ENCODE results near the gene CCNG2. TPM values are rescaled to one million over a fixed set of nuclear protein-coding genes. Genes with fewer than 3 reads are reported as not detected.
"Not testable (repeated sequence)": the region's sequence is repeated elsewhere in the genome, so short reads cannot be mapped to it uniquely, and the experiment has no call there.

CCNG2 gene
- total and polyA plus RNA-seq, 8 donors: 4.7 to 30.2 (median 9.6) TPM

DNA sequence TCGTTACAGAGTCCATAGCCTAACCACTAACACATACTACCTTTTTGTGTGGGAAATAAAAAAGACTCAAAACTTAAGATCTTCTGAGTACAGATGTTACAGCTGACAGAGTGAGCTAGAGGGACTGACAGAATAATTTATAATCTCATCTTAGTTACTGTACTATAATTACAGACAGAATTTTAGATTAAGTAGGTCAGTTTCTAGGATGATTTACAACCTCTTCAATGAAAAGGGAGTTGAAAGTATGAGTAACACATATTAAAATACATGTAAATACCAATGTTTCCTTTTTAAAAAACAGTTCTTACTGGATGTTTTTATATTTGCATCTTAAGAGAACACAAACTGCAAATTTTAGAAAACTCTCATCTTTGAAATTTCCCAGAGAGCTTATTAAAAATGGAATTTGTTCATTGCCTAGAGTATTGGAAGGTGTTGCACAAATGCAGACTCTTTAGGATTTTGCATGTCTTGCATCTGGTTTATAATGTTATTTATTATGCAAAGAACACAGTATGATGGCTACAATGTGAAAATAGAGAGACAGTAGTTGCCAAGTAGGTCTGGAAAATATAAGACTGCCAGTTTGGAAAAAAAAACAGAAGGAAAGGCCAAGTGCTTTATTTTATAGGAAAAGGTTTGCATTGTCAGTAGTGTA lies 24.2 kb upstream of the CCNG2 start:
- 87 to 97% methylated on average over 1 of the region's 1 CpG for WGBS, 2 donors
- ATAC-seq: no peak

GRCh38 chr4:77137448-77137847 lies 19.6 kb upstream of the CCNG2 start:
- H3K36me3 ChIP-seq; H3K27me3 ChIP-seq; H3K9me3 ChIP-seq; intact Hi-C loops (cut with DNase I); H3K4me3 ChIP-seq; ATAC-seq; H3K27ac ChIP-seq; H3K4me1 ChIP-seq; FAIRE-seq; DNase-seq: not testable (repeated sequence)
- WGBS, 2 donors: 65 to 89% methylated on average over 6 of the region's 6 CpGs

More for the DNA sequence above, 24.2 kb upstream of the CCNG2 start:
- DNase-seq (no peak), FAIRE-seq (no peak)
- H3K27me3 ChIP-seq: no peaks in the 10 kb centered on the region
- H3K9me3 ChIP-seq: no peaks in the 10 kb centered on the region
- no peak overlapping the region for H3K4me3 ChIP-seq
- no peak overlapping the region for H3K27ac ChIP-seq
- intact Hi-C loops (cut with DNase I): no loop called here
- no peaks in the 10 kb centered on the region for H3K36me3 ChIP-seq
- H3K4me1 ChIP-seq: peaks cover 0 to 3% (median 0%) of the 10 kb centered on the region in 3 donors
- TF ChIP-seq, protein P1, sequence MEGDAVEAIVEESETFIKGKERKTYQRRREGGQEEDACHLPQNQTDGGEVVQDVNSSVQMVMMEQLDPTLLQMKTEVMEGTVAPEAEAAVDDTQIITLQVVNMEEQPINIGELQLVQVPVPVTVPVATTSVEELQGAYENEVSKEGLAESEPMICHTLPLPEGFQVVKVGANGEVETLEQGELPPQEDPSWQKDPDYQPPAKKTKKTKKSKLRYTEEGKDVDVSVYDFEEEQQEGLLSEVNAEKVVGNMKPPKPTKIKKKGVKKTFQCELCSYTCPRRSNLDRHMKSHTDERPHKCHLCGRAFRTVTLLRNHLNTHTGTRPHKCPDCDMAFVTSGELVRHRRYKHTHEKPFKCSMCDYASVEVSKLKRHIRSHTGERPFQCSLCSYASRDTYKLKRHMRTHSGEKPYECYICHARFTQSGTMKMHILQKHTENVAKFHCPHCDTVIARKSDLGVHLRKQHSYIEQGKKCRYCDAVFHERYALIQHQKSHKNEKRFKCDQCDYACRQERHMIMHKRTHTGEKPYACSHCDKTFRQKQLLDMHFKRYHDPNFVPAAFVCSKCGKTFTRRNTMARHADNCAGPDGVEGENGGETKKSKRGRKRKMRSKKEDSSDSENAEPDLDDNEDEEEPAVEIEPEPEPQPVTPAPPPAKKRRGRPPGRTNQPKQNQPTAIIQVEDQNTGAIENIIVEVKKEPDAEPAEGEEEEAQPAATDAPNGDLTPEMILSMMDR (IDR thresholded peaks at IDR 0.05): no peak

DNA sequence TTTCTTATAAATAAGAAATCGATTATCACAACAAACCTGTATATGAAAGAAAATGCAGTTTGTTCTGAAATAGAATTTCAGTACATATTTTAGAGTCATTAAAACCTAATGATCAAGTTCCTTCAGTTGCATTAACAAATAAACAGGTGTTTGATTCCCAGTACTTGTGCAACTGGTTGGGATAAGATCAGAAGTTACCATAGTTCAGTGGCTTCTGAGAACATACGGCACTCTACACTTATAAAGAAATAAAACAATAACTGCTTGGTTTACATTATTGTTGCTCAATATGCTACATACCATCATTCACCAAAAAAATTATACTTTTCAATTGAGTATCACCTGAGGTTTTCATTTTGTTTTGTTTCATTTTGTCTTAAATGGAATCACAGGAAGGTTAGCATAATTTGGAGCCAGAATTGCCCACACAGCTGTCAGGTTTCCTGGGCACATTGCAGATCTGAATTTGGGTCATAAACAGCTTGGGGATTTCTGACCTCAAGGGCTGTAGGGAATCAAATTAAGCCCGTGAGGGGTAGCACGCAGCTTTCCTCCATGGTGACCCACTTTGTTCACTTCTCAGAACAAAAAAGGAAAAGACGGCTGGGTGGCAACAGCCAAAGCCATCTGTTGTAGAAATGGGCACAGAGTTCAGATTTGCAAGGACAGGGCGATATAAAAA lies 14.9 kb upstream of the CCNG2 start:
- peak overlapping the region; percentile 32 to 67 (median 59) for H3K27ac ChIP-seq

GRCh38 chr4:77142646-77143028 lies 14.4 kb upstream of the CCNG2 start:
- FAIRE-seq: no peak
- ATAC-seq: peak; percentile 19 to 49 (median 38)
- TF ChIP-seq, protein P1 (IDR thresholded peaks at IDR 0.05): no peak
- no peak for DNase-seq
- intact Hi-C loops (cut with DNase I): no loop called here
- Histone ChIP-seq H3K9me3 (no peaks in the 10 kb centered on the region), H3K4me3 (no peak overlapping the region), H3K27ac (peak overlapping the region; percentile 32 to 67 (median 59)), H3K4me1 (peaks cover 16 to 26% (median 22%) of the 10 kb centered on the region in 3 donors), H3K27me3 (no peaks in the 10 kb centered on the region), H3K36me3 (no peaks in the 10 kb centered on the region)
- 41 to 50% methylated on average over 4 of the region's 4 CpGs for WGBS, 2 donors

More for the DNA sequence above, 14.9 kb upstream of the CCNG2 start:
- TF ChIP-seq, protein P1 (IDR thresholded peaks at IDR 0.05): no peak
- Histone ChIP-seq H3K36me3 (no peaks in the 10 kb centered on the region), H3K4me1 (peaks cover 16 to 28% (median 19%) of the 10 kb centered on the region in 3 donors), H3K9me3 (no peaks in the 10 kb centered on the region), H3K27me3 (no peaks in the 10 kb centered on the region), H3K4me3 (no peak overlapping the region)
- ATAC-seq (peak; percentile 69 to 77 (median 76)), DNase-seq (peak in 1 of 6 donors; percentile 20), FAIRE-seq (no peak)
- WGBS, 2 donors: 31 to 44% methylated on average over 6 of the region's 6 CpGs
- intact Hi-C loops (cut with DNase I): no loop called here

- DNase-seq (no peak), ATAC-seq (no peak), FAIRE-seq (no peak)
- Histone ChIP-seq H3K4me3 (no peak overlapping the region), H3K27me3 (no peaks in the 10 kb centered on the region), H3K9me3 (no peaks in the 10 kb centered on the region), H3K36me3 (no peaks in the 10 kb centered on the region), H3K4me1 (peaks cover 16 to 25% (median 22%) of the 10 kb centered on the region in 3 donors), H3K27ac (peak overlapping the region in 3 of 4 donors; percentile 32 to 67 (median 62))
- 28 to 32% methylated on average over 3 of the region's 3 CpGs for WGBS, 2 donors
- TF ChIP-seq, protein P1 (IDR thresholded peaks at IDR 0.05): no peak
- intact Hi-C loops (cut with DNase I): no loop called here
Observed at GRCh38 chr4:77143091-77143490, 13.9 kb upstream of the CCNG2 start.

Data from pancreas (tissue), 10 donors.